K562 (cell line): ENCODE measurements around the gene ATE1.

Experiments used
- HNRNPUL1 ChIP-seq: fragments of 200-400 bp; formaldehyde crosslinking; IDR thresholded peaks from 2 replicates; pipeline ENCODE4 v1.6.1; 2017; ENCODE audit warnings: low read length
- PHF8 ChIP-seq: fragments of 200-600 bp; sonication (generic); IDR thresholded peaks from 2 replicates; pipeline ENCODE4 v1.6.1; 2012; ENCODE audit warnings: mixed run types, mild to moderate bottlenecking, inconsistent platforms, low read length, moderate library complexity, borderline replicate concordance
- POLR2A ChIP-seq: fragments of 450-650 bp; conservative IDR thresholded peaks from 2 replicates; pipeline ENCODE4 v1.6.1; 2016
- TCF7 ChIP-seq: sonication (generic); IDR thresholded peaks from 2 replicates; pipeline ENCODE4 v1.6.1; 2016; ENCODE audit warnings: antibody characterized with exemption, borderline replicate concordance
- TF ChIP-seq, protein P1 (sequence below): fragments of 250-450 bp; sonication (Bioruptor Pico); IDR thresholded peaks from 2 replicates; pipeline ENCODE4 v1.8.0; 2021; ENCODE audit warnings: borderline replicate concordance, mild to moderate bottlenecking, moderate library complexity; ENCODE audit not compliant: poor library complexity, severe bottlenecking
- TF ChIP-seq, protein P2 (sequence below), 3 experiments: IDR thresholded peaks in 2 of 3; conservative IDR thresholded peaks in 1 of 3; 2 replicates each; pipeline ENCODE4 v1.5.1; 2011 to 2012; ENCODE audit warnings: low read length in 3 of 3, mild to moderate bottlenecking in 3 of 3, control low read depth in 2 of 3, improper control_type of control experiment in 1 of 3, inconsistent platforms in 1 of 3, low read depth in 1 of 3, mixed read lengths in 1 of 3, moderate library complexity in 1 of 3; ENCODE audit not compliant: insufficient read depth in 2 of 3

DNA sequence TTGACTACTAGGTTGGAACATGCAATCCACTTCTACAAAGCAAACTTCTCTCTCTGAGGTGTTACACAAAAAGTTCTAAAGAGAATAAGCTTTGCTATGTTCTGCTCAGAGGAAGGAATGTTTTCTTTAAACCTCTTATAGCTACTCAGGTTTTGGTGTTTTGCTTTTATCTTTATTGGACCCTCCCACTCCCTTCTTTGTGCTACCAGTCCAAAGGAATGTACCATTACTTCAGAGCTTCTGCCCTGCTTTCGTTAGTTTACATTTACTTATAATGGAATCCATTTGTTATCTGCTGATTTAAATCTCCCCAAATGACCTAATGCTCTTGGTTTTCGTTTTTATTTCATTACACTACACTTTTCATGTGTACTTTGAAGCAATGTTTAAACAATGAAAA is 154.9 kb downstream of the ATE1 start:
- TF ChIP-seq TCF7 (no peak), PHF8 (no peak), HNRNPUL1 (no peak), POLR2A (no peak)
- TF ChIP-seq, protein P1, sequence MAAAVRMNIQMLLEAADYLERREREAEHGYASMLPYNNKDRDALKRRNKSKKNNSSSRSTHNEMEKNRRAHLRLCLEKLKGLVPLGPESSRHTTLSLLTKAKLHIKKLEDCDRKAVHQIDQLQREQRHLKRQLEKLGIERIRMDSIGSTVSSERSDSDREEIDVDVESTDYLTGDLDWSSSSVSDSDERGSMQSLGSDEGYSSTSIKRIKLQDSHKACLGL (CRISPR knock-in tag), result no peak
- TF ChIP-seq, protein P2, sequence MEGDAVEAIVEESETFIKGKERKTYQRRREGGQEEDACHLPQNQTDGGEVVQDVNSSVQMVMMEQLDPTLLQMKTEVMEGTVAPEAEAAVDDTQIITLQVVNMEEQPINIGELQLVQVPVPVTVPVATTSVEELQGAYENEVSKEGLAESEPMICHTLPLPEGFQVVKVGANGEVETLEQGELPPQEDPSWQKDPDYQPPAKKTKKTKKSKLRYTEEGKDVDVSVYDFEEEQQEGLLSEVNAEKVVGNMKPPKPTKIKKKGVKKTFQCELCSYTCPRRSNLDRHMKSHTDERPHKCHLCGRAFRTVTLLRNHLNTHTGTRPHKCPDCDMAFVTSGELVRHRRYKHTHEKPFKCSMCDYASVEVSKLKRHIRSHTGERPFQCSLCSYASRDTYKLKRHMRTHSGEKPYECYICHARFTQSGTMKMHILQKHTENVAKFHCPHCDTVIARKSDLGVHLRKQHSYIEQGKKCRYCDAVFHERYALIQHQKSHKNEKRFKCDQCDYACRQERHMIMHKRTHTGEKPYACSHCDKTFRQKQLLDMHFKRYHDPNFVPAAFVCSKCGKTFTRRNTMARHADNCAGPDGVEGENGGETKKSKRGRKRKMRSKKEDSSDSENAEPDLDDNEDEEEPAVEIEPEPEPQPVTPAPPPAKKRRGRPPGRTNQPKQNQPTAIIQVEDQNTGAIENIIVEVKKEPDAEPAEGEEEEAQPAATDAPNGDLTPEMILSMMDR (IDR thresholded peaks at IDR 0.05 in 2 of 3, conservative IDR thresholded peaks at IDR 0.05 in 1 of 3; ENCODE audit: insufficient read depth in 2 of 3, low read depth in 1 of 3, low read length in 3 of 3), result no peak
